Loucy (cell line): ENCODE measurements around the gene DNAJC2.

Experiments used
- CTCF ChIP-seq: fragments of 200-600 bp; sonication (generic); conservative IDR thresholded peaks from 2 replicates; pipeline ENCODE4 v1.5.1; 2014; ENCODE audit warnings: mild to moderate bottlenecking, antibody characterized with exemption, low read length
- EZH2phosphoT487 ChIP-seq: fragments of 200-600 bp; IDR thresholded peaks from 2 replicates; pipeline ENCODE4 v1.6.1; 2018; ENCODE audit warnings: antibody characterized with exemption, mild to moderate bottlenecking, moderate library complexity, borderline replicate concordance

GRCh38 chr7:103369432-103369831 lies 24.9 kb upstream of the DNAJC2 start:
- TF ChIP-seq CTCF (no peak), EZH2phosphoT487 (no peak)
